Nephron (organoid): ENCODE results near the gene HES5.
A peak's percentile ranks its signal among the peaks of the same experiment; 100 is the strongest.

Experiments
- H3K27ac Mint-ChIP-seq, 3 experiments: 2 replicates each; pipeline ENCODE4 v1.8.0; 2020; ENCODE audit warnings: mixed read lengths in 3 of 3, mild to moderate bottlenecking in 2 of 3, moderate library complexity in 1 of 3
- H3K27me3 Mint-ChIP-seq: 2 replicates; pipeline ENCODE4 v1.8.0; 2021; ENCODE audit warnings: low read depth, mild to moderate bottlenecking, moderate library complexity, mixed read lengths
- H3K36me3 Mint-ChIP-seq: 2 replicates; pipeline ENCODE4 v1.8.0; 2020; ENCODE audit warnings: low read depth, mixed read lengths
- H3K4me1 Mint-ChIP-seq: 2 replicates; pipeline ENCODE4 v1.8.0; 2020; ENCODE audit warnings: mixed read lengths
- H3K4me3 Mint-ChIP-seq, 3 experiments: 2 replicates each; pipeline ENCODE4 v1.8.0; 2020; ENCODE audit warnings: mild to moderate bottlenecking in 3 of 3, mixed read lengths in 3 of 3, moderate library complexity in 2 of 3
- H3K9me3 Mint-ChIP-seq: 2 replicates; pipeline ENCODE4 v1.8.0; 2020; ENCODE audit warnings: mixed read lengths
- TF ChIP-seq, protein P1 (sequence below), 3 experiments: fragments of 200-600 bp; sonication (generic); IDR thresholded peaks; one replicate each; pipeline ENCODE4 v1.5.0; 2021; ENCODE audit warnings: antibody characterized with exemption in 3 of 3; ENCODE audit not compliant: unreplicated experiment in 3 of 3

HES5 gene

DNA sequence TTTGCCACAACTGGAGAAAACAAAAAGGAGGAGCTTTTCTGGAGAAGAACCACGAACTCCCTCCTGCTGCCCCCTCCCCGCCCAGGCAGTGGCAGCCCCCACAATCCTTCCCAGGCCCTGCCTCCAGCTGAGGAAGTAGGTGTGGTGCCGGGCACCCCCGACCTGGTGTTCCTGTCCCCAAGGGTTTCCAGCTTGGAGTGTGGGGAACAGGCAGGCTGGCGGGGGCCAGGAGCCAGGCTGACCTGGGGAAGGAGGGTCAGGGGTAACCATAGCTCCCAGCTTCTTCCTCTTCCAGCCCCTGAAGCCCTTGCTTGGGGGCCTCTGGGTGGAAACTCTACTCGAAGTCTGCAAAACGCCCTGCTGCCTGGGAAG is 4.2 kb upstream of the HES5 start:
- peaks cover 17% of the 10 kb centered on the region for H3K4me1 Mint-ChIP-seq
- TF ChIP-seq, protein P1, sequence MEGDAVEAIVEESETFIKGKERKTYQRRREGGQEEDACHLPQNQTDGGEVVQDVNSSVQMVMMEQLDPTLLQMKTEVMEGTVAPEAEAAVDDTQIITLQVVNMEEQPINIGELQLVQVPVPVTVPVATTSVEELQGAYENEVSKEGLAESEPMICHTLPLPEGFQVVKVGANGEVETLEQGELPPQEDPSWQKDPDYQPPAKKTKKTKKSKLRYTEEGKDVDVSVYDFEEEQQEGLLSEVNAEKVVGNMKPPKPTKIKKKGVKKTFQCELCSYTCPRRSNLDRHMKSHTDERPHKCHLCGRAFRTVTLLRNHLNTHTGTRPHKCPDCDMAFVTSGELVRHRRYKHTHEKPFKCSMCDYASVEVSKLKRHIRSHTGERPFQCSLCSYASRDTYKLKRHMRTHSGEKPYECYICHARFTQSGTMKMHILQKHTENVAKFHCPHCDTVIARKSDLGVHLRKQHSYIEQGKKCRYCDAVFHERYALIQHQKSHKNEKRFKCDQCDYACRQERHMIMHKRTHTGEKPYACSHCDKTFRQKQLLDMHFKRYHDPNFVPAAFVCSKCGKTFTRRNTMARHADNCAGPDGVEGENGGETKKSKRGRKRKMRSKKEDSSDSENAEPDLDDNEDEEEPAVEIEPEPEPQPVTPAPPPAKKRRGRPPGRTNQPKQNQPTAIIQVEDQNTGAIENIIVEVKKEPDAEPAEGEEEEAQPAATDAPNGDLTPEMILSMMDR (IDR thresholded peaks at IDR 0.05; ENCODE audit: unreplicated experiment in 3 of 3), result no peak
- peak overlapping the region in 1 of 3 experiments; percentile 42 for H3K27ac Mint-ChIP-seq
- H3K36me3 Mint-ChIP-seq, result no peaks in the 10 kb centered on the region
- no peak overlapping the region for H3K4me3 Mint-ChIP-seq
- no peaks in the 10 kb centered on the region for H3K9me3 Mint-ChIP-seq
- peaks cover 66% of the 10 kb centered on the region for H3K27me3 Mint-ChIP-seq

DNA sequence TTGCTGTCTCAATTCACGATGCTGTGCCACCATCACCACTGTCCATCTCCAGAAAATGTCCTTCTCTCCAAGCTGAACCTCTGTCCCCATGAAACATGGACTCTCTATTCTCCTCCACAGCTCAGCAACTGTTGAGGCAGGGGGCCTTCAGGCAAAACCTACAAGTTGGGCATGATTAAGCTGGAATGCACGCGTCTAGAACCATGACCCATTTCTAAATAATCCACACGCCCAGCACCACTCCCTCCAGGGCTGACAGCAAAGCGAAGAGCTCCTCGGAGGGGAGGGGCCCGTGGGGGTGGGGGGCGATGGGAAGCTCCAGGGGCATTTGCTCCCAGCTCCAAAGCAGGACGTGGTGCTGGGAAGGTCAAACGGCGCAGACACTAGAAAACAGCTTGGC is 3.3 kb upstream of the HES5 start:
- H3K27me3 Mint-ChIP-seq, result peaks cover 71% of the 10 kb centered on the region
- peak overlapping the region in 1 of 3 experiments; percentile 48 for H3K27ac Mint-ChIP-seq
- H3K4me1 Mint-ChIP-seq, result peaks cover 23% of the 10 kb centered on the region
- no peaks in the 10 kb centered on the region for H3K36me3 Mint-ChIP-seq
- TF ChIP-seq, protein P1 (IDR thresholded peaks at IDR 0.05; ENCODE audit: unreplicated experiment in 3 of 3), result no peak
- no peaks in the 10 kb centered on the region for H3K9me3 Mint-ChIP-seq
- H3K4me3 Mint-ChIP-seq, result peak overlapping the region in 2 of 3 experiments; percentile 32 to 45

DNA sequence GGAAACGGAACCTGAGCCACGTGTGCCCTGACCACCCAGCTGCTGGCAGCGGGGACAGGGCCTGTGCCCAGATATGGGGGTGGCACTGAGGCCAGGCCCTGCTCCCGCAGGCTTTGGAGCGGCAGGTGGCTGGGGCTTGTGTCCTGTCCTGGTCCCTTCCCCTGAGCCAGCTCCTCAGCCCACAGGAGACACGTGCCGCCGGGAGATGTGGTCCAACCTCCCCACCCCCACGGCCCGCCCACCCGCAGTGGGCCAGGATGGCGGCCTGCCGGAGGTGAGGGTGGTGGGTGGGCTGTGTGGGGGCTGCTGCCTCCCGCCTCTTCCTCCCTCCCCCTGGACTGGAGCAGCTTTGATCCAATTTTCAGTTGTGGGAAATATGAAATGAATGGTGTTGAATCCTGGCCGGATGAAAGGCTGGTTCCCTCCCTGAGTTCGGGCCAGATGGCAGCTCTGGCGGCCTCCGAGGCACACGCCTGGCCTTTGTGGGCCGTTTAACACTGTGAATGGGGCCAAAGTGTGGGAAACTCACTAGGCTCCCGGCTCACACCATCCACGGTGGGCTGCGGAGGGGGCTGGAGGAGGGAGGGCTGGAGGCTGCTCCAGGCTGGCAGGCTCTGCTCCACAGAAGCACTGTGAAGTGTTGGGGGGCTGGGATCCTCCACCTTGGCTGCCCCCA is 2.6 kb upstream of the HES5 start:
- Mint-ChIP-seq H3K4me1 (peaks cover 23% of the 10 kb centered on the region), H3K36me3 (no peaks in the 10 kb centered on the region), H3K9me3 (no peaks in the 10 kb centered on the region), H3K27ac (no peak overlapping the region), H3K27me3 (peaks cover 76% of the 10 kb centered on the region), H3K4me3 (peak overlapping the region in 1 of 3 experiments; percentile 51)
- TF ChIP-seq, protein P1 (IDR thresholded peaks at IDR 0.05; ENCODE audit: unreplicated experiment in 3 of 3), result no peak

DNA sequence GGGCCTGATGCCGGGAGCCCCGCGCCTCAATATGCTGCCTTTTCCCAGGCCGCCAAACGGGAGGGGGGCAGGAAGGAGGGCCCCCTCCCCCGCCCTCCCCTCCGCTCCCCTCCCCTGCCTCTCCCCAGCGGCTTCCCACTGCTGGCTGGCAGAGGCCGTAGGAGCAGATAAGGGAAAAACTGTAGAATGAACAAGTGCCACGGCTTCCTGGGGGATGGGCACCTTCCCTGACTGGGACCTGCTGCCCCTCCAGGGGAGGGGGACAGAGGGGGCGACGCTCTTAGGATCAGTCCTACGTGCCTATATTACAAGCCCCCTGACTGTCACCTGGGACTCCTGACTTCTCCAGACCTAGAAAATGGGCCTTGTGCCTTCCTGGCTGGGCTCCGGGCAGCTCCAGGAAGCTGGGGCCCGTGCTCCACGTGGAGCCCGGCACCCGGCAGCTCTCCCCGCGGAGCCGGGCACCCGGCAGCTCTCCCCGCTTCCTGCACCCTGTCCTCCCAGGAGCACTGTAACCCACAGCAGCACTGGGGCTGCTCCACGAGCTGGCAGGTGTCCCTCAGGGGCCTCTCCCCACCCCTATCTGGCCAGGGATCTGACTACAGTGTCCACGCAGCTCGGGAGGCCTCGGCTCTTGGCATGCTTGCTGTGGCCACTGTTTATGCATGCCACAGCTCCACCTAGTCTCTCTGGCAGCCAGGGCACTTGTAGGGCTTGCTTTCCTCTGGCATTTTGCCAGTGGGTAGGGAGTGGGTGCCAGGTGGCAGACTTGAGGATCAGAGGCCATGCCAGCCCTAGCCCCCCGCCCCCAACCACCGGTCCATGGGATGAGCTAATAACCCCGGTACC is 674 bp upstream of the HES5 start:
- H3K9me3 Mint-ChIP-seq, result no peaks in the 10 kb centered on the region
- no peak overlapping the region for H3K4me3 Mint-ChIP-seq
- peaks cover 78% of the 10 kb centered on the region for H3K27me3 Mint-ChIP-seq
- H3K36me3 Mint-ChIP-seq, result no peaks in the 10 kb centered on the region
- no peak overlapping the region for H3K27ac Mint-ChIP-seq
- peaks cover 30% of the 10 kb centered on the region for H3K4me1 Mint-ChIP-seq
- TF ChIP-seq, protein P1 (IDR thresholded peaks at IDR 0.05; ENCODE audit: unreplicated experiment in 3 of 3), result no peak

DNA sequence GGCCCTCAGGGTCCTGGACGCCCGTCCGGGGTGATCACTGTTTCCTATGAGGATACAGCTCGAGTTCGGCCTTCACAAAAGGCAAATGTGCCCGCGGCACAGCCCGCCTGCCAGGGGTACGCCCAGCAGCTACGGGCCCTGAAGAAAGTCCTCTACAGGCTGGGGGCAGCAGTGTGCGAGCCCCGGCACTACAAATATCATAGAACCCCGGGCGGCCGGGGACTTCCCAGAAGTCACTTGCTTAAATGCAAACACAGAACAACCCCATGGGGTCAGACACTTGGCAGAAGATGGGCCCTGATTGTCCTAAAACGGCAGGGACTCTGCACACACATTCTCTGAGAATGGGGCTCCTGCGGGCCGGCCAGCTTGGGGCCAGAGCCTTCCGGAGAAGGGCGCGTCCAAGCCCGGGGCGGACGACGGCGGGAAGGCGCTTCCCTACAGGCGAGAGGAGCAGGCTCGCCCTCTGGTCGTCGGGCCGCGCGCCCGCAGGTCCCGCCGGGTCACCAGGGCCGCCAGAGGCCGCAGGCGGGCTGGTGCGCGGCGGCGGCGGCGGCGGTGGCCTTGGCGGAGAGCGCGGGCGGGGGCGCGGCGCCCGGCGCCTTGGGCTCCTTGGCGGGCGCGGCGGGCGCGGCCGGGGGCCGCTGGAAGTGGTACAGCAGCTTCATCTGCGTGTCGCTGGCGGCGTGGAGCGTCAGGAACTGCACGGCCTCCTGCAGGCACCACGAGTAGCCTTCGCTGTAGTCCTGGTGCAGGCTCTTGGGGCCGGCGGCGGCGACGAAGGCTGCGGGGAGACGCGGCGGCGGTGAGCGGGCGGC is 888 bp downstream of the HES5 start:
- Mint-ChIP-seq H3K27ac (no peak overlapping the region), H3K4me3 (peak overlapping the region; percentile 34 to 52 (median 50)), H3K36me3 (no peaks in the 10 kb centered on the region)

More for the DNA sequence above, 888 bp downstream of the HES5 start:
- TF ChIP-seq, protein P1 (IDR thresholded peaks at IDR 0.05; ENCODE audit: unreplicated experiment in 3 of 3), result no peak
- Mint-ChIP-seq H3K27me3 (peaks cover 69% of the 10 kb centered on the region), H3K9me3 (no peaks in the 10 kb centered on the region), H3K4me1 (peaks cover 35% of the 10 kb centered on the region)
